Stimulated activated CD4-positive, alpha-beta T cell treated with anti-CD3 and anti-CD28 coated beads, Interleukin-1b, Interleukin-23, amount 100 ng/mL, for 24 hours (primary cell): Measurements from ENCODE around the gene CR1.
"Not testable (repeated sequence)": the region's sequence is repeated elsewhere in the genome, so short reads cannot be mapped to it uniquely, and the experiment has no call there.

ENCODE experiments used
- DNase-seq, 4 experiments: peaks; one replicate each; pipeline ENCODE4 v3.0.0-alpha.2; 2020; ENCODE audit warnings: low read depth in 4 of 4, low spot score in 1 of 4

Gene CR1

DNA sequence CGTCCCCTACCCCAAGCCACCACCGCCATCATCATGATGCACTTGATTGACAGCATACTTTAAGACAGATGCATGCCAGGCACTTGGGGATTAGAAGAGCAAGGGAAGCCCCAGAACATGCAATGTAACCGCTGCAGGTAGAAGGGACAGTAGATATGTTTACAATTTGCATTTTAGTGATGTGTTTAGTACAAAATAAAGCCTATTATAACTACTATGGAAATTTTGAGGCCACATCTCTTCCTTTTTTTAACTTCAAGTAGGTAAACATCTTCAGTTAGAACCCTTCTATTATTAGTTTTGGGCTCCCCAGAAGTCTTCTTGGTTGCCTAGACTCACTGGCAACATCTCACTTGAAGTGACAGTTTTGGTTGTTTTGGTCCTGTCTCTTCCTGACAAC, 174.2 kb downstream of the CR1 start:
- DNase-seq = no peak

DNA sequence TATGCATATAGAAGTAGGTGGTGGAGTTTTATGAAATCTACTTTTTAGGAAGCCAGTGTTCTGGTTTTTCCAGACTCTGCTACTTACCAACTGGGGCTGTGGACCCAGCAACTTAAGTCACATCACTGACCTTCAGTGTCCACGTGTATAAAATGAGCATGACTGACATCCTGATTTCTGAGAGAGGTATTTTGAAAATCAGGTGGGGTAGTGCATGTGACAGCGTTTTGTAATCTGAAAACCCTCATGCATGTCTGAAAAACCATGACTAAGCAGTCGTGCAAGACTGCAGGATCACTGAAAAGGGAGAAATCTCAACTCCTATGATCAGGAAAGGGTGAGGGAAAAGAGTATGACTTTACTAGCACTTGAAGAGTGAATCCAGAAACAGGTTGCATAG, 175.0 kb downstream of the CR1 start:
- no peak for DNase-seq

DNA sequence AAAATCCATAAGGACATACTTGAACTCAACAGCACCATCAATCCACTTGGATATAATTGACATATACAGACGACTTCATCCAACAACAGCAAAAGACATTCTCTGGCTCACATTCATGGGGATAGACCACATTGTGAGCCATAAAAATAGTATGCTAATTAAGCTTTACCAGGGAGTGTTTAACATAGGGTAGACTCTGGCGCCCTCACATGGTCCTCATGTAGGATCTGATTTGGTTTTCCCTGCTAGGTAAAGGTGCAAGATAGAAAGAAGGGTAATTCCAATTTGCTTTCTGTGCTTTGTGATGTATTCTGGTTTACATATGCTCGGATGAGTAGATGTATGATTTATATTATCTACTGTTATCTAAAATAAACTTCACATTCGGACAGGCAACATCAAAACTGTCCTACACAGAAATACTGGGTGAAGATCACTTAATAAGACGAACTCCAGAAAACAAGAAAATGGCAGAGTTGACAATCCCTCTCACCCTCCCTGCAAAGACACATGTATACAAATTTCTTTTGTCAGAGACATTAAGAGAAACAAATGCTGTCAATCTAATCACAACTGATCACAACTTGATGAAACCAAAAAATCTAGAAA, 176.7 kb downstream of the CR1 start:
- no peak for DNase-seq

DNA sequence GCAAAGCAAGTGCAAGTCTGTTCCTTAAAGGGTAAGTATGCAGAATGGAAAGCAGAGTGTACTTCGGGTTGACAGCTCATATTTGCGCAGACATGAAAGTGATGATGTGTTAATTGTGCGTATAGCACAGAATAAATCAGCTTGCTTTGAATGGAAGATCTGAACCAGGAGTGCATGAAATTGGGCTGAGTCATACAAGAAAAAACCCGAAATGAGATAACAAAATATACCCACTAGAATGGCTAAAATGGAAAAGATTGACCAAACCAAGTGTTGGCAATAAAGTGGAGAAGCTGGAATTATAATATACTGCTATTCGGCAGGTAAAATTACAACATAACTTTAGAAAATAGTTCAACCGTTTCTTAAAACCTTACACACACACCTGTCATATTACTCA, 177.4 kb downstream of the CR1 start:
- no peak for DNase-seq

DNA sequence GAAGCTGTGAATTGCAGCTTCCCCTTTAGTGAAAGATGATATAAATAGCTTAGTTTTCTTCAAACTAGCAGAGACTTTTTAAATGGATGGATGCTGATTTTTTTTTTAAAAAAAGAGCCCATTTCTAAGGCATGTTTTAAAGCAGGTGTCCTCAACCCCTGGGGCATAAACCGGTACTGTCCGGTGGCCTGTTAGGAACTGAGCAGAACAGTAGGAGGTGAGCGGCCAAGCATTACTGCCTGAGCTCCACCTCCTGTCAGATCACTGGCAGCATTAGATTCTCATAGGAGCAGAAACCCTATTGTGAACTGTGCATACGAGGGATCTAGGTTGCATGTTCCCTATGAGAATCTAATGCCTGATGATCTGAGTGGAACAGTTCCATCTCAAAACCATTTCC, 180.2 kb downstream of the CR1 start:
- DNase-seq = no peak

DNA sequence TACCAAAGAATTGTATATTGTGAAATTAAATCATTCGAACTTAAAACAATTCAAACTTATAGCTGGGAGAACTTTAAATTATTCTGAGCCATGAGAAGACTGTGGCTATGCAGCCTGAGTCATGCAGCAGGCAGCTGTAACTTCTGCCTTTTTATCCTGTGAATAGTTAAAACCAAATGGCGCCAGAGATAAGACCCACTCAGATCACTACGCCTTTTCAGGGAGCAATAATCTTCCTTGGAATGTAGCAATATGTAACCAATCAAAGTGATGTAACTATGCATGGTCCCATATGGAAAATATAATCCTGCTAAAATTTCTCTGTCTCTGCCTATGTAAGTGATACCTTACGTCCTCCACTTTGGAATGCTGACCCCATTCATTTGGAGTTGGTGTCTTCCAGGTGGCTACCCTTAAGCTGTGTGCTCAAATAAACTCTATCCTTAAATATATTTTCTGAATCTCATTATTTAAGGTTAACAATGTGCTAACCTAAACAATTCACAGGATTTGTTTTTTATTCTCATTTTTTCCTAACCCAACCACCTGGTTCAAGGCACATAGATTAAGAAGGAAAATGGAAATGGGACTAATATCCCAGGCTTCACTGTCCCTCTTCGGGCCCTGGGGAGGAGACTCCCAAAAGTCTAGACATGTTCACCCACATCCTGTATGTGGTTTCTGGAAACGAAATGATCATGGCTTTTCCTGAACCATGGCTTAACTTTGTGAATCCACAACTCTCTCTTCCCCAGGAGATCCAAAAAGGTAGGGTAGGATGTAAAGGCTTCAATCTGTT, 184.8 kb downstream of the CR1 start:
- DNase-seq = not testable (repeated sequence)

DNA sequence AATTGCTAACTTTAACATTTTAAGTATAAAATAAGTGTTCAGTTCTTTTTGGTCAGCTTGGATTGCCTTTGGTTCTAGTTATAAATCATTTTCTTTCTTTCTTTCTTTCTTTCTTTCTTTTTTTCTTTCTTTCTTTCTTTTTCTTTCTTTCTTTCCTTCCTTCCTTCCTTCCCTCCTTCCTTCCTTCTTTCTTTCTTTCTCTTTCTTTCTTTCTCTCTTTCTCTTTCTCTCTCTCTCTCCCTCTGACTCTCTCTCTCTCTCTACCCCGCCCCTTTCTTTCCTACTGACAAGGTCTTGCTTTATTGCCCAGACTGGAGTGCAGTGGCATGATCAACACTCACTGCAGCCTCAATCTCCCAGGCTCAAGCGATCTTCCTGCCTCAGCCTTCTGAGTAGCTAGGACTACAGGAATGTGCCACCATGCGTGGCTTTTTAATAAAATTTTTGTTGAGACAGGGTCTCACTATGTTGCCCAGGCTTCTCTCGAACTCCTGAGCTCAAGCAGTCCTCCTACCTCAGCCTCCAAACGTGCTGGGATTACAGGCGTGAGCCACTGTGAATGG, 187.0 kb downstream of the CR1 start:
- DNase-seq = not testable (repeated sequence)

DNA sequence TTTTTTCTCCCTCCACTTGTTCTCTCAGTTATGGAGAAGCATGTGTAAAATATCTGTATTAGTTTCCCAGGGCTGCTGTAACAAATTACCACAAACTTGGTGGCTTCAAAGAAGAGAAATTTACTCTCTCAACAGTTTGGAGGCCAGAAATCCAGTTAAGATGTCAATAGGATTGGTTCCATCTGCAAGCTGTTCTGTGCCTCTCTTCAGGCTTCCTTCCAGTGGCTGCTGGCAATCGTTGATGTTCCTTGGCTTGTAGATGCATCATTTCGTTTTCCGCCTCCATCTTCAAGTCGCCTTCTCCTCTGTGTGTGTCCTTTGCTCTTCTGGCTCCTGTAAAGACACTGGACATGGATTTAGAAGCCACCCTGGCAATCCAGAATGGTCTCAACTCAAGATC, 194.6 kb downstream of the CR1 start:
- not testable (repeated sequence) for DNase-seq

DNA sequence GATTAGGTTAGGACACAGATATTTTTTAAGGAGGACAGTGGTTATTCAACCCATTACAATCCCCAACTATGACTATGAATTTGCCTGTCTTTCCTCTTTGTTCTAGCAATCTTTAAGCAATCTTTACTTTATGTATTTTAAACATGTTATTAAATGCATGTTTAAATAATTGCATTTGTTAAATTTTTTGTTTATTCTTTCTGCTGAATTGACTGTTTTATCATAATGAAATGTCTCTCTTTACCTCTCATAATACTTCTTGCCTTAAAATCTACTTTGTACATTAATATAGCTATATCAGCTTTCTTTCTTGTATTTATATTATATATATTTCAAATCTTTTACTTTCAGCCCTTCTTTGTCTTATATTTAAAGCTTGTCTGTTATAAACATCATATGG, 195.1 kb downstream of the CR1 start:
- no peak for DNase-seq
